ENCODE measurements around the gene FOXC1.
A peak's percentile ranks its signal among the peaks of the same experiment; 100 is the strongest.

The FOXC1 gene

DNA sequence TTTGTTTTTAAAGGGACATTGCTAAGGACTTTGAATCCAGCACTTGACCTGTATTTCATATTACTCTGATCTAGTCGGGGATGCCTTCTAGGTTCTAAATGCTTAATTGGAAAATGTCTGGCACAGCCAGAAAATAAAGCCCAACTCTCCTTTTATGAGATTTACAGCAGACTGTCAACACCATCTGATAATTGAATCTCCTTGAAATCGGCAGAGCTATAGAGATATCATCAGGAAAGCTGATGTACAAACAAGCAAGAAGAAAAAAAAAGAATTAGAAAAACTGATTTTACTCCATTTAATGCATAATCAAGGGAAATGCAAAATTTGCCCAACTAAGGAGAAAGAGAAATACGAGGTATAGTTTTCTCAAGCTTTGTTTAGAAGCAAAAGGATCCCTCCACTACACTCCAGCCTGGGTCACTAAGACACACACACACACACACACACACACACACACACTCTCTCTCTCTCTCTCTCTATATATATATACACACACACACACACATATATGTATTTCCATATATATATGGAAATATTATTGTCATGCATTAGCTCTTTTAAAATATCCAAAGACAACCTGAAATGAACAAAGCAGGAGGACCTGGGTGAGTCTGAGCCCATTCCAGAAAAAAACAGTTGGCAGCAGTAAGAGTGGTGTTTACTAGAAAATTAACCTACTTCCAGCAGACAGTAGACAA lies 9.5 kb upstream of the FOXC1 start:
- no peak for DNase-seq (ENCODE audit: low read depth in 2 of 2)

DNA sequence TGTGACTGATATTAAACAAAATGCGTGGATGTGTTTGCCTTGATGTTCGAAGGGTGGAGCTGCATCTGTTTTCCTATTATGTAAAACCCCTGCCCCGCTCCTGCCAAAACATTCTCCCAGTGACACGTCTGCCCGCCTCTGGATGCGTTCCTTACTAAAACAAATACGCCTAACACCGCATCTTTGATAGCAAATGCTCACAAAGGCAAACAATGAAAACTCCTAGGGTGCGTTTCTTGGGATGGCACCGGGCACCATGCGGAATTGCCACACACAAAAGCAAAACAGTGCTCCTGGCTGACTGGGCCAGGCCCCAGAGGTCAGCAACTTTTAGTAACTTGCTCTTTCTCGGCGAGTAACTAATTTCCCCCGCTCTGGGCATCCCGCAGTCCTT lies 9.0 kb upstream of the FOXC1 start:
- no peak for DNase-seq (ENCODE audit: low read depth in 2 of 2)

DNA sequence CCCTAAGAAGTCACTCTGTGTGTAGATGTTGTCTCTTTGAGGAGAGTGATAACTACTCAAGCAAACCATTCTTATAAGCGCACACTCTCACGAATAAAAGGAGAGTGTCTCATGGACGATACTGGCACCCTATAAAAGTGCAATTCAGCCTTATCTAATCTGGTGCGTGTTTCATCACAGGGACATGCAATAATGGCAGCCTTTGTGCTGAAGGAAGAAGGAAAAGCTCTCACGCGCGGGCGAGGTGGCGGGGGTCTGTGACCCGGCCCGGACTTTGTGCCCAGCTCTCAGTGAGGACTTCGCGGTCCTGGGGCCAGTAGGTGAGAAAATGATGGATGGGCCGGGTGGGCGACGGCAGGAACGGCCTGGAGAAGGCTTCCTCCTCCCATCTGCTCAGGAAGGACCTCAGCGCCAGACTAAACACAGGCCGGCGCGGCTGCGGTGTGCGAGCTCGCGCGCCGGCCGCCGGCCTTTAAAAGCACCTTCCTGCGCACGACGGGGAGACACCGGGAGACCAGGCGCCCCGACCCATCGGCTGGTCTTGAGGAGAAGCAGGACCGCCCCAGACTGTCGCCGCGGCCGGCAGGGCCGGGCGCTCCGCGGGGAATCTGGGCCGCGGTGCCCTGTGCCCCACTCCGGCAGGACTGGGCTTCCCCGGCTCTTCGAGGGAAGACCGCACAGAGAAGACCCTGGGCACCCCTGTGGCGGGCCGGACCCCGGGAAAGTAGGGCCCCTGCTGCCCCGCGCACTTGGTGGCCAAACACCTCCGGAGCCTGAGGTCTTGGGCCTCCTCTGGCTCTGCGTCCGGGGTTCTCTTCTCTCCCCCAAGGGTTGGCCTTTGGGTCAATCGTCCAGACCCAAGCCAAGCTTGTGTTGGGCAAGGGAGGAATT lies 8.3 kb upstream of the FOXC1 start:
- no peak for DNase-seq (ENCODE audit: low read depth in 2 of 2)

DNA sequence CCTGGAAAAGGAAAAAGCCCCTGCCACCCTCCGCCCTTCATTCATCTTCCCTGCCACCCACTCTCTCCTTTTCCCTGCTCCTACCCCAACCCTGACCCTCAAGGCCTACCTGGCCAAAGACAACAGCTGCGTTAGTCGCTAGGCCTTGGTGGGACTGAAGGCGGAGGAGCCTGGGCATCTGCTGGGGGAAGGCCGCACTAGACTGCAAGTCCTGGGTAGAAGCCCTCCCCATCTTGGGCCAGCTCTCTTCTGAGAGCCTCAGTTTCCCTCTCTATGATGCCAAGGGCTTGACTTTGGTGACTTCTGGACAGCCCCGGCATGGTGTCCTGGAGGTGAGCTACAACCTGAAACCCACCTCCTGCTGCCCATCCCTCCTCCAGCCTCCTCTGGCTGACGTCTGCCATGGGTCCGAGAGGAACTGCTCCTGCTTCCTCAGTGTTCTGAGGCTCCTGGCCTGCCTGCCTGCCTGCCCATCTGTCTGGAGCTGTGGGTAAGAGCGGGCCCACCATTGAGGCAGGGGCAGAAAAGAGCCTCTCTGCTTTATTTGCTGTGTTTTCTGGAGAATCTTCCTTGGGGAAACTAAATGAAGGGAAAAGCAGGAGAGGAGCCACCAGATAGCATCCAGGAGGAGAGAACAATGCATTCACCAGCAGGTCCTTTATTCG lies 7.5 kb upstream of the FOXC1 start:
- no peak for DNase-seq (ENCODE audit: low read depth in 2 of 2)

DNA sequence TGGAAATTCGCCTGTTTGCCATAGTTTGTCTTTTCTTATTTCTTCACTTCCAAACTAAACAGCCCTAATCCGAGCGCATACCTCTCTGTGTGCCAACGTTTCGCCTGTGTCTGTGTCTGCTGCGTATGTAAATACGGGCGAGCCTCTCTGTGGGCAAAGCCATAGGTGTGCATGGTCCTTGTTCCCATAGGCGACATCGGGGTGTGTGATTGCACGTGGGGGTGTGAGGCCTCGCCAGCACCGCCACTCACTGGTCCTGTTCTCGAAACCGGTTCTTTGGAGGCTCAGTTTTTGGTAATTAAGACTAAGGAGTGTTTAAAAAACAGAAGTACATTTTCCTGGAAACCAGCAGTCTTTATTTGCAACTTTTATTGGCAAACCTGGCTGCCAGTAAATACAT lies 6.0 kb upstream of the FOXC1 start:
- DNase-seq (ENCODE audit: low read depth in 2 of 2): no peak

DNA sequence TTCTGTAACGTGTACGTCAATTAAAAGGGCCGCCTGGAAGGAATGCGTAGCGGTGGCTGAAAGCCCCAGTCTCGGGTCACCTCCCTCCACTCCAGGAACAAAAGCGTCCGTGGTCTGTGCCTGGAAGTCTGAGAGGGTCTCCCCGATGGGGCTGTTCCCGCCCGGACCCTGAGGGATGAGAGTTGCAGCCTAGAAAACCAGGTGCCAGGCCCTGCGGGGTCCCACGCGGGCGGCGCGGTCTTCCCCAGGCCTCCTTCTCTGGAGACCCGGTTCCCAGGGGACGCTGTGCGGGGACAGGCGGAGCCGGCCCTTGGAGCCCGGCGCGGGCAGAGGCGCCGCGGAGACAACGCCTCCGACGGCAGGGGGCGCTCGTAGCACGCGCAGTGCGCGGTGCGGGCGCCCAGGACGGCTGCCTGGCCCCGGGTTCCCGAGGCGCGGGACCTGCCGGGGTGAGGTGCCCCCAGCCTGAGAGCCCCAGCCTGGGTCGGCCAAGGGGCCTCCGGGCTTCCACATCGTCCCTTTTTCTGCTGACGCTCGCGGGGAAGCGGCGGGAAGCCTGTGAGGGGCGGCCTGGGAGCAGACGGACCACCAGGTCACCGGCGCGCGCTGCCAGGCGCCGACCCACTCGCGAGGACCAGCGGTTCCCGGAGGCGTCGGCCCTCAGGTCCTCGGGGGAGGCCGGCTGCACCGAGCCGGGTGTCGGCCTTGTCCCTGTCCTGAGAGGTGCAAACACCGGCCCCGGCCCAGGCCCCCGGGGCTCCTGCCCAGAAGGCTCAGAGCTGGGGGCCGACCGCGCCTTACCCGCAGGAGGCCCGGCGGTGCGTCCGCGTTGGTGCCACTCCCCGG lies 5.3 kb upstream of the FOXC1 start:
- DNase-seq (ENCODE audit: low read depth in 2 of 2): peak; percentile 50 to 77

DNA sequence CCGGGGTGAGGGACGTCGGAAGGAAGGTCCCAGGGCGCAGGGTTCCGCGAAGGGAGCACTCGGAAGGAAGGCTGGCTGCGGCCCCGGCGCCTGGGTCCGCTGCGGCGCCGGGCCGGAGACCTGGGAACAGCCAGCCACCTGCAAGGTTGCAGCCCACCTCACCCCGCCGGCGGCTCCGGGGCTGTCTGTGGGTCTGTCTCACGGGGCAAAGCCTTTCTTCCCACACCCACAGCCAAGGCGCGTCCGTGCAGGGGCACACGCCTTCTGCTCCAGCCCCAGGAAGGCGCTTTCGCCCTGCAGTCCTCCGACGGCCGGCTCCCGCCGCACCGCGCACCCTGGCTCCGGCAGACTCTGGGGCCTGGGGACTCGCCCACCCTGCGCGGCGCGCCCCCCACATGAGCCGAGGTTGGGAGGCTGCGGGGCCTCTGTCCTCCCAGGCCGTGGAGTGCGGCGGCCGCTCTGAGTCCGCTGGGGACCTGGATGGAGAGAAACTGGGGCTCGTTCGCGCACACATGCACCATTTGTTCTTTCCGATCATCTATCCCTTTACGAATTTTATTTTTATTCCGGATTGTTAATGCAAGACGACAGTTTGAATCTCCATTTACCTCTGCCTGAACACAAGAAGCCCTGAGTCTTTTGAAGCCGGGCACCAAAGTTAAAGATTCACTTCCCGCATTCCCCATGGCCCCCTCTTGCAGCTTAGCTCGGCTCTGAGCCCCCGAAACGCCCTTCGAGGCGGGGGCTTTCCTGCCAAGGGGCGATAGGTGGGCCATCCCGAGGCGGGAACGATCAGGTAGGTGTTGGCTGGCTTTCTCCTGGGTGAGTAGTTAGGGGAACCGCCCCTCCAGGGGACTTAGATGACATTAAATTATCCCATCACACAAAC lies 4.5 kb upstream of the FOXC1 start:
- no peak for DNase-seq (ENCODE audit: low read depth in 2 of 2)

DNA sequence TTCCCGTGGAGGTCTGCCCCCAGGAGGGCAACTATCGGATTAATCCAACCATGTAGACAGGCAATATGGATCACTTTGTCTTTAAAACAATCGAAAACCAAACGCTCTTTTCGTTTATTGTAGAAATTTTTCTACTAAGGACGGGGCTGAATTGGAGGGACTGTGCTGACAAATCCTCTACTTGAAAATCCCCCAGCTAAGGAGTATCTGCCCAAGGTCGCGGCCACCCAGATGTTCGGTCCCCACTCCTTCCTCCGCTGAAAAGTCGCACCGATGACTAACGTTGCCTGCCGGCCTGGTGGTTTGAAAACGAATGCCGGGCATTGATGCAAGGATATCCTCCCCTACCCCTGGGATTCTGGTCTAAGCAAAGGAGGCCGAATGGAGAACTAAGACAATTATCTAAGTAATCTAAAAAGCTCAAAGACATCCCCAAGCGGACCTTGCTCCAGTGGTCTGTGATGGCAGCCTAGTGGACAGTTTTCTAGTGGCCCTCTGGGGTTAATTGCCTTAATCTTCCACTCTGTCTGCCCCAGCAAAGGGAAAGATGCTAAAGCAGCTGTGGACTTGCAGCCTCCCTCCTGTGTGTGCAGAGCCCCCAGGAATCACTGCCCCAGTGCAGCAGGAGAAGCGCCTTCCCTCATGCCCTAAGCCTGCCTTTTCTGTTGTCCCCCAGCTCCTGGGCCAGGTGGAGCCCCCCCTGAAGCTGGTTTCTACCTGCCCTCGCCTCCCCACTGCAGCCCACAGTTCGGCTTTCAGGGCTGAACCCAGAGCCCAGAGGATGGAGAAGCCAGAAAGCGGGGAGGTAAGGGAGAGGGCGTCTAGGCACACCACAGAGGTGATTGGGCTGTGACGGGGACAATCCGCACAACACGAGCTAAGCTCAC lies 3.6 kb upstream of the FOXC1 start:
- no peak for DNase-seq (ENCODE audit: low read depth in 2 of 2)

DNA sequence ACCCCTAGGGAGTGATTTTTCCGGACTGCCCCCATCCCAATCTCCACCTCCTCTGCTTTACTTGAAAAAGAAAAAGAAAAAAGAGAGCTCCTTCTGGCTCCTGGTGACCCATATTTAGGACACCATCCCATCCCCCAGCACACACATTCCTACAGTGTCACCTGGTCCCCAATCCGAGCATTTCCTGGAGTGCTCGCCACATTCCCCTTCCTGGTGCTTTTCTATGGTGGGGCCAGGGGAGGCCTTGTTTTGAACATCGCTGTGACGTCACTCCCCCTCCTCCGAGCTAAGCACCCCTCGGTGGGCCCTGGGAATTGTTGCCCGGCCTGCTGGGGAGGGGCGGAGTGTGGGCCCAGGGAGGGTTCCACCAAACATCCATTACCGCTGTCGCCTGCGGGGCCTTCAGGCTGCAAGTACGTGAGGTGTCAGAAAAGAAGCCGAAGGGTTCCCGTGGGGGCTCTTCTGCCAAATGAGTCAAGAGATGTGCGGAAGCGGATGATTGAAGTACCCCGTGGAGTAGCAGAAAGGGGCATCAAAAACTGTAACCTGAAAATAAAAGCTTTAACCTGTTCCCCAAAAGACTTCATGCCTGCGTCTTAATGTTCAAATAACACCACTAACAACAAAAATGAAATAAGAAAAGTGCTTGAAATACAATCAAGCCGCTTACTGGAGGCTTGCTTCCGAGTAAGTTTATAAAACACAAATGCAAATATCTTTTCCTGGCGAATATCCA lies 2.8 kb upstream of the FOXC1 start:
- no peak for DNase-seq (ENCODE audit: low read depth in 2 of 2)

DNA sequence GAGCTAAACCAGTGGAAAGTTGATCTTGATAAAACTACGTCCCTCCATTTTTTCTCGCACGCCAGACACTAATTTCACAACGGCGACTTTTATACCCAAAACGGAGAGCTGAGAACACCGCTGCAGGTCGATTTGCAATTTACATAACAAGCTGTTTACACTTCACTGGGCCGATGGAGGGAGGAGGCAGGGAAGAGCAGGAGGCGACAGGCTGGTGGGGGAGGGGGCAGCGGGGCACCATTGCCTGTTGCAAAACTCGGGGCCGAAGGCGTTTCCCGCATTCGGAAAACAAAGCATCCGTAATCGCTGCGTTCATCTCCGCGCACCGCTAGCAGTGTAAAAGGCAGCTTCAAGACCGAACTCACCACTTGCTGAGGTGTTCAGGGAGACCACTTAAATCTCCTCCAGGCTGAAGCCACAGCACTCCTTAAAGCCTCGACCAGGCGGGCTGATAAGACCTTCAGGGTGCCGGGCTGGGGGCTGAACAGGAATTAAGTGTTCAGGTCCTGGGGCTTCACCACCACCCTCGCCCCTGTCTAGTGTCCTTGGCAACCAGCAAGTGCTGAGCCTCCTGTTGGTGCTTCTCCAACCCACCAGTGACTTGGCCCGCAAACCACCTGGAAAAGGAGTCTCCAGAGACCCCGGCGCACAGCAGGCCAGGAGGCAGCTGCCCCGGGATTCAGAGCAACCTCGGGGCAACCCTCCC lies 2.0 kb upstream of the FOXC1 start:
- DNase-seq (ENCODE audit: low read depth in 2 of 2): no peak

DNA sequence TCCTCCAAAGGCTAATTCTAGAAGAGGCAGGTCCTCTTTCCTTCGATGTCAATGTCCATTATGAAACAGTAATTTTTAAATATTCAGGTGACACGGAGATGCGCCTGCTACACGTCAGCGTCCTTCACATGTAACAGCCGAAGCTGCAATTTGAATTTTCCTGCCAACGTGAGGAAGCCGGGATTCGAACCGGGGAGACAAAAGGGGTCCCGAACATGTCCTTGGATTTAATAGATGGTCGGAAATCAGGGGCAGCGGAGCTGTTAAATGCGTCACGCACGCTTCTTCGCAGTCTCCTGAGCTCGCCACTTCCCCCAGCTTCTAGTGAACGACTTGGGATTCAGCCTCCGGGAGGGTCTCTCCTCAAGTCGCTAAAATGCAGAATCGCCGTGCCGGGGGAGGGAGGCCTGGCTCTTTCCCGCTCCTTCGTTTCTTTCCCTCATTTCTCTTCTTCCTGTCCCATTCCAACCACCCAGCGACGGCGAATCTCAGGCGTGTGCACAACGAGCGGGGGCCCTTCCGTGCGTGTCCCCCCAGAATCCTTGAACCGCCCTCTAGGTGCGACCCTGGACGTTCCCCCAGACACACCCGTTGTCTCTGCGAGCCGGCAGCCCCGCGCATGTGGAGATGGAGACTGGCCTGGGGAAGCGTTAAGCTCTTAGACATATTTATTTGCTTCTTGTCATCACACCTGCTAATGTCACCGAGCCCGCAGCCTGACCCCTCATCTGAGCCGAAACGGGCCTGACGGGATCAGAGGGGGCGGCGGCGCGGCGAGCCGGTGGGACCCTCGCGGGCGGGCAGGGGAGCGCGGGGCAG lies 1.3 kb upstream of the FOXC1 start:
- no peak for DNase-seq (ENCODE audit: low read depth in 2 of 2)

DNA sequence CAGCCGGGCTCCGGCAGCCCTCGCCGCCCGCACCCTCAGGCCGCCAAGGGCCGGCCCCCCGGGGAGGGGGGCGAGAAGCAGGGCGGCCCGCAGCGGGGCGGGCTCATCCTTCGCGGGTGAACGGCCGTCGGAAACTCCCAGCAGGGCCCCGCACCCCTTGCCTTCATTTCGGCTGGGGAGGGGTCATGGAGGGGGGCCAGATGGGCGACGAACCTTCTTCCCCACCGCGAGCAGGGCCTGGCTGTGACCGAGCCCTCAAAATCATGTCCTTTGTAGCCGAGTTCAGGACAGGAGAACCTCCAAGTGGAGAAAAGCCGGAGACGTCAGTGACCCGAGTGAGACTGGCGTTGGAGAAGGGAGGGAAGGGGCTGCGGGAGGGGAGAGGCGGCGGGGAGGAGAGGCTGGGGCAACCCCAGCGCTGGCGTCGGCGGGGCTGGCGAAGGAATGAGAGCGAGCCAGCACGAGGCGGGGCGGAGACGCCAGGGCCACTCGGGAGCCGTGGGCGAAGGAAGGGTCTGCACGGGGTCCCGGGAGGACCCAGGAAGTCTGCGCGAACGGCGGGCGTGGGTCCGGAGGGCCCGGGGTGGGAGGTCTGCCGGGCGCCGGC lies 571 bp upstream of the FOXC1 start:
- no peak for DNase-seq (ENCODE audit: low read depth in 2 of 2)

DNA sequence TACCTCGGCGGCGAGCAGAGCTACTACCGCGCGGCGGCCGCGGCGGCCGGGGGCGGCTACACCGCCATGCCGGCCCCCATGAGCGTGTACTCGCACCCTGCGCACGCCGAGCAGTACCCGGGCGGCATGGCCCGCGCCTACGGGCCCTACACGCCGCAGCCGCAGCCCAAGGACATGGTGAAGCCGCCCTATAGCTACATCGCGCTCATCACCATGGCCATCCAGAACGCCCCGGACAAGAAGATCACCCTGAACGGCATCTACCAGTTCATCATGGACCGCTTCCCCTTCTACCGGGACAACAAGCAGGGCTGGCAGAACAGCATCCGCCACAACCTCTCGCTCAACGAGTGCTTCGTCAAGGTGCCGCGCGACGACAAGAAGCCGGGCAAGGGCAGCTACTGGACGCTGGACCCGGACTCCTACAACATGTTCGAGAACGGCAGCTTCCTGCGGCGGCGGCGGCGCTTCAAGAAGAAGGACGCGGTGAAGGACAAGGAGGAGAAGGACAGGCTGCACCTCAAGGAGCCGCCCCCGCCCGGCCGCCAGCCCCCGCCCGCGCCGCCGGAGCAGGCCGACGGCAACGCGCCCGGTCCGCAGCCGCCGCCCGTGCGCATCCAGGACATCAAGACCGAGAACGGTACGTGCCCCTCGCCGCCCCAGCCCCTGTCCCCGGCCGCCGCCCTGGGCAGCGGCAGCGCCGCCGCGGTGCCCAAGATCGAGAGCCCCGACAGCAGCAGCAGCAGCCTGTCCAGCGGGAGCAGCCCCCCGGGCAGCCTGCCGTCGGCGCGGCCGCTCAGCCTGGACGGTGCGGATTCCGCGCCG lies 994 bp downstream of the FOXC1 start:
- DNase-seq (ENCODE audit: low read depth in 2 of 2): no peak

DNA sequence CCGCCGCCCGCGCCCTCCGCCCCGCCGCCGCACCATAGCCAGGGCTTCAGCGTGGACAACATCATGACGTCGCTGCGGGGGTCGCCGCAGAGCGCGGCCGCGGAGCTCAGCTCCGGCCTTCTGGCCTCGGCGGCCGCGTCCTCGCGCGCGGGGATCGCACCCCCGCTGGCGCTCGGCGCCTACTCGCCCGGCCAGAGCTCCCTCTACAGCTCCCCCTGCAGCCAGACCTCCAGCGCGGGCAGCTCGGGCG lies 1.5 kb downstream of the FOXC1 start:
- DNase-seq (ENCODE audit: low read depth in 2 of 2): no peak

DNA sequence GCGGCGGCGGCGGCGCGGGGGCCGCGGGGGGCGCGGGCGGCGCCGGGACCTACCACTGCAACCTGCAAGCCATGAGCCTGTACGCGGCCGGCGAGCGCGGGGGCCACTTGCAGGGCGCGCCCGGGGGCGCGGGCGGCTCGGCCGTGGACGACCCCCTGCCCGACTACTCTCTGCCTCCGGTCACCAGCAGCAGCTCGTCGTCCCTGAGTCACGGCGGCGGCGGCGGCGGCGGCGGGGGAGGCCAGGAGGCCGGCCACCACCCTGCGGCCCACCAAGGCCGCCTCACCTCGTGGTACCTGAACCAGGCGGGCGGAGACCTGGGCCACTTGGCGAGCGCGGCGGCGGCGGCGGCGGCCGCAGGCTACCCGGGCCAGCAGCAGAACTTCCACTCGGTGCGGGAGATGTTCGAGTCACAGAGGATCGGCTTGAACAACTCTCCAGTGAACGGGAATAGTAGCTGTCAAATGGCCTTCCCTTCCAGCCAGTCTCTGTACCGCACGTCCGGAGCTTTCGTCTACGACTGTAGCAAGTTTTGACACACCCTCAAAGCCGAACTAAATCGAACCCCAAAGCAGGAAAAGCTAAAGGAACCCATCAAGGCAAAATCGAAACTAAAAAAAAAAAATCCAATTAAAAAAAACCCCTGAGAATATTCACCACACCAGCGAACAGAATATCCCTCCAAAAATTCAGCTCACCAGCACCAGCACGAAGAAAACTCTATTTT lies 2.0 kb downstream of the FOXC1 start:
- no peak for DNase-seq (ENCODE audit: low read depth in 2 of 2)
